ENCODE results near the gene RNF208.
"Not testable (repeated sequence)": the region's sequence is repeated elsewhere in the genome, so short reads cannot be mapped to it uniquely, and the experiment has no call there.

RNF208 gene, protein sequence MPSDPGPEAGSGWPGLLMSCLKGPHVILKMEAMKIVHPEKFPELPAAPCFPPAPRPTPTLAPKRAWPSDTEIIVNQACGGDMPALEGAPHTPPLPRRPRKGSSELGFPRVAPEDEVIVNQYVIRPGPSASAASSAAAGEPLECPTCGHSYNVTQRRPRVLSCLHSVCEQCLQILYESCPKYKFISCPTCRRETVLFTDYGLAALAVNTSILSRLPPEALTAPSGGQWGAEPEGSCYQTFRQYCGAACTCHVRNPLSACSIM

DNA sequence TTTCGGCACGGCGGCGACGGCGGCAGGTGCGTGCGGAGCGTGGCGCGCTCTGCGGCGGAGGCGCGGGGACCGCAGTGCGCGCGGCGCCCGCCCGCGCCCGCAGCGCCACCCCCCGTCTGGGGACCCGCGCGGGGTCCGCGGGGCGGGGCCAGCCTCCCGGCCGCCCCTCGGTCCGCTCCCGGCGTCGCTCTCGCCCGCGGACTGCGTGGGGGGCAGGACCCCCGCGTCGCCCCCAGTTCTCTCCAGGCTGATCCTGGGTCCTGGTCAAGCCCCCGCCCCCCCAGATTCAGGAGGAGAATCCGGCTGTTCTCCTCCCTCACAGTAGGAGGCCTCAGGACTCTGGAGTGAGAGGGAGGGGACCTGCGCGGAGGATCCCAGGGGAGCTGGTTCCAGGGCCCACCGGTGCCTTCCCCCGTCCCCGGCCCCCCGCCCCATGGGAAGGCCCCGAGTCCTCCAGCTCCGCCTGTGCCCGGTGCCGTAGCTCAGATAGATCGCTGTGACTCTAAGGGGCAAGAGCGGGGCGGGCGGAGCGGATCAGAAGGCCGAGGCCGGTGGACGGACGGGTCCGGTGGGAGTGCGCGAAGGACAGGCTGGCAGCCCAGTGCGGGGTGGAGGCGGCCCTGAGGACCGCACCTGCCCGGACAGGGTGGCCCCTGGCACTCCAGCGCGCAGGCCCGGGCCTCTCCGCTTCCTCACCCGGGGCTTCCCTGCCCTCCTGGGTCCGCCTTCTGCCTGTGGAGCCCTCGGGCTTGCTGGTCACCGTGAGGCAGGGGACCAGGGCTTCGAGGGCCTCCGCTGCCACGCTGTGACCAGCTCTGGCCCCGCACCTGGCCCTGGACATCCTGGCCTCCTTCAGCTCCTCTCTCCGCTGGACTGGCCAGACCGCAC lies at the start of gene RNF208:
Gene RNF208, minus strand, starts transcription at position 51 of the 888 bp plus-strand sequence. CDS start 1,028 bp downstream, outside the sequence.
- no peak for ATAC-seq

DNA sequence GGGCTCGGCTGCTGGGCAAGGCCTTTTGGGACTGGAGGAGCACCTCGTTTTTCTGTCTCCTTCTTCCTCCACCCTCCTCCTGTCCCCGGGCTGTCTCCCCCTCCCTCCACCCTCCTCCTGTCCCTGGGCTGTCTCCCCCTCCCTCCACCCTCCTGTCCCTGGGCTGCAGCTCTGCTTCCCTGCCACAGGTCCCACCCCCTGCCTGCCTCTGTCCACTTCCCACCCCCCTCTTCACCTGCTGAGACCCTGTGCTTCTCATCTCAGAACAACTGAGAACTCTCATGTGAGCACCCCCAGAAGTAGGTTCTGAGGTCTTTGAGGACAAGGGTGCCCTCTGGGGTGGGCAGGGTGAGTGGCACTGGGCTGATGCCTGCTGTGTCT lies 49.6 kb upstream of the RNF208 start:
- no peak for ATAC-seq

DNA sequence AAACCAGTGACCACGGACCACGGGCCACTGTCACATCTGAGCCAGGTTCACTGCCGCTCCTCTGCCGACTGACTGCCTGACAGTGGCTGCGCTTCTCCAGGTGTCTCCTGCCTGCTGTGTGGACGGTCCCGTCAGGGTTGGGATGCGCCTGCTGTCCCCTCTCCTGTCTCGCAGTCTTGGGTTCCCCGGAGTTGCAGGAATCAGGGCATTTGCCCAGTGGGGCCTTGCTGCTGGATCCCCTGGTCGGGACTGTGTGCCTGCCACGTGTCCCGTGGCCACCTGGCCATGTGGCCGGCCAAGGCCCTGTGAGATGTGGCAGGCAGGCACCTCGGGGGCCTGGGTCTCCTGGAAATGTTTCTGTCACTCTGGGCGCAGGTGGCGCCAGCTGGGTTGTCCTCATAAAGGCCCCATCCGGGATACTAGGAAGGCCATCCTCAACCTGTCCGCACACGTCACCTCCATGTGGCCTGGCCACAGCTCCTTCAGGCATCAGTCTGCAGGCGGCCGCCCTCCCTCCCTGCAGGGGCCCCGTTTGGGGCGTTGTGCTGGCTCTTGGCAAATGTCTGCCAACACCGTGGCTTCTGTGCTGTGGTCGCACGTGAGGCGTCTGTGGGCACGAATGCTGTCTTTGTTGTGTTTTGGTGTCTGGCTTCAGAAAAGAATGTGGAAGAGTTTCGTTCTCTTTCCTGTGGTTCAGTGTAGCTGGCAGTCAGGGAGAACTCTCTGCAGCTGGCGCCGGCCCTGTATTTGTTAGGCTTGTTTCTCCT lies 49.1 kb upstream of the RNF208 start:
- no peak for ATAC-seq

DNA sequence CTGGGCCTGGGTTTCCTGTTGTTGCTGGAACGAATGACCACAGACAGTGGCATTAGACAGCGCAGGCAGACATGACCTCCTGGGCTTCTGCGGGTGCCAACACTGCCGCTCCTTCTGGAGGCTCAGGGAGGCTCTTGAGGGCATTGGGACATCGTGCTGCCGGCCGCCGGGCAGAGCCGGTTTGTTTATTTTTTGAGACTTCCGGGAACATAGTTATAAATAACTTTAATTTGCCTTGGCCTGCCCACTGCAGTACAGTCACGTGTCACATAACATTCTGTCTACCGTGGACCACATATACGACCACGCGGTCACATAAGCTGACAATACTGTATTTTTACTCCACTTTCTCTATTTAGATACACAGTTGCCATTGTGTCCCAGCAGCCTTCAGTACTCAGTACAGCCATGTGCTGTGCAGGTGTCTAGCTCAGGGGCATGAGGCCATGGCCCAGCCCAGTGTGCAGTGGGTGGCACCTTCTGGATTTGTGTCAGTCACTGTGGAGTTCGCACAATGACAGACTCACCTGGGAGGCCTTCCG lies 47.3 kb upstream of the RNF208 start:
- no peak for ATAC-seq

DNA sequence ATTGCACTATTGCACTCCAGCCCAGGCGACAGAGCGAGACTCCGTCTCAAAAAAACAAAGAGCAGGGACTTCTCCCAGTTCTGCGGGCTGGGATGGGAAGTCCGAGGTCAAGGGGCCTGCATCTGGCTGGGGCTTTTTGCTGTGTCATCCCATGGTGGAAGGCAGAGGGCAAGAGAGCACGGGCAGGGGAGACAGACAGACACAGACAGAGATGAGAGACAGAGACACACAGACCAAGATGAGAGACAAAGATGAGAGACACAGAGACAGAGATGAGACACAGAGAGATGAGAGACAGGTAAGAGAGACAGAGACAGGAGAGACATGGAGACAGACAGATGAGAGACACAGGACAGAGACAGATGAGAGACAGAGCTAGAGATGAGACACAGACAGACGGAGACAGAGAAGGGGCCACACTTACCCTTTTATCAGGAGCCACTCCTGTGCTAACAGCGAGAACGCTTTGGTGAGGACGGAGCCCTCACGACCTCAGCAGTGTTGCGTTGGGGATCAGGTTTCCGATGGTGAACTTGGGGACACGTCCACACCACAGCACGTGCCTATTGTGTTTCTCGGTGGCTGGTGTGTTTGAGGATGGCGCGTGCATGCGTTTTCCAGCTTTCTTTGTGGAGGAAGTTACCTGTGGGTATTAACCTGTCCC lies 46.6 kb upstream of the RNF208 start:
- no peak for ATAC-seq

DNA sequence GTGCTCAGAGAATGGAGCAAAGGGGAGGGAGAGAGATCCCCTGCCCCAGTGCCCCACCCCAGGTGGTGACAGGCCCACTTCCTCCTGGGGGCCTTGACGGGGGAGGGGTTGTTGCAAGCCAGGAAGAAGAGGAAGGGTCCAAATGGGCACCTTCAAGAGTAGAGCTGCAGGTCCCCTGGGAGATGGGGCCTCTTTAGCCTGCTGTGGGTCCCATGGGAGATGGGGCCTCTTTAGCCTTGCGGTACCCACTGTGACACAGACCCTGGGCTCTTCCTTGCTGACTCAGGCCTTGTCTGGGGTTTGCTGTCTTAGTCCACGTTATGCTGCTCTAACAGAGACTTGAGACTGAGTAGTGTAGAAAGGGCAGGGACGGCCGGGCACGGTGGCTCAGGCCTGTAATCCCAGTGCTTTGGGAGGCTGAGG lies 45.9 kb upstream of the RNF208 start:
- peak; percentile 44 to 48 for ATAC-seq

DNA sequence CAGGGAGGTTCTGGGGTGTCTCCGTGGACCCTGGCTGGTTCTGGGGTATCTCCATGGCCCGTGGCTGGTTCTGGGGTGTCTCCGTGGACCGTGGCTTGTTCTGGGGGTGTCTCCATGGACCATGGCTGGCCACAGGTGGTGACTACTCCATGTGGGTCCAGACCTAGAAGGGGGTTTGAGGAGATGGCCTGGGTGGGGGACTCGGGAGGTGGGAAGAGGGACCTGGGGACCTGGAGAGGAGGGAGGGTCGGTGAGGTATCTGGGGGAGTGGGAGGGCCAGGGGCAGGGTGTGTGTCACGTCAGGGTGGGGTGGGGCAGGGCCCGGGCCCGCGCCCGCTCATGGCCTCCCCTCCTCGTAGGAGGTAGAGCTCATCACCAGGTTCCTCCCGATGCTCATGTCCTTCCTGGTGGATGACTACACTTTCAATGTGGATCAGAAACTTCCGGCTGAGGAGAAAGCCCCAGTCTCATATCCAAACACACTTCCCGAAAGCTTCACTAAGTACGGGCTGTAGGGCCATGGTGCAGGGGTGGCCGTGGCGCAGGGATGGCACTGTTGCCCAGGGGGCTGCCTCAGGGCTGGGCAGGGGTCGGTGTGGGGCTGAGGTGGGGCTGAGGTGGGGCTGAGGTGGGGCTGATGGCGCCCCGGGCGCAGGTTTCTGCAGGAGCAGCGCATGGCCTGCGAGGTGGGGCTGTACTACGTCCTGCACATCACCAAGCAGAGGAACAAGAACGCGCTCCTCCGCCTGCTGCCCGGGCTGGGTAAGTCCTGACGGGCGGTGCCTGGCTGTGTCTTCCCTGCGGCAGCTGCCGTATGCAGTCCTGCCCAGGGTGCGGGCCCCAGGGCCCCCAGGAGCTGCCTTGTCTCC lies 44.8 kb upstream of the RNF208 start:
- no peak for ATAC-seq

DNA sequence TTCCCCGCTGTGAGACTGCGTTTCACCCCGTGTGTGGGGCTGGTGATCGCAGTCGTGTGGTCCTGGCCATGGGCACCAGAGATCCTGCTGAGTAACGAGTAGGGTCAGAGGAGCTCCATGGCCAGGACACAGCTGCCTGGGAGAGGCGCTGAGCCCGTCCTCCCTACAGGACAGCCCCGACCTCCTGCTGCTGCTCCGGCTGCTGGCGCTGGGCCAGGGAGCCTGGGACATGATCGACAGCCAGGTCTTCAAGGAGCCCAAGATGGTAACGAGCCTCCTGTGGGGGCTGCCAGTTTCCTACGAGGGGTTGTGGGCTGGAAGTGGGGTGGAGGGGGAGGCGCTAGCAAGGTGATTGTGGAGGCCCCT lies 44.1 kb upstream of the RNF208 start:
- ATAC-seq: no peak

DNA sequence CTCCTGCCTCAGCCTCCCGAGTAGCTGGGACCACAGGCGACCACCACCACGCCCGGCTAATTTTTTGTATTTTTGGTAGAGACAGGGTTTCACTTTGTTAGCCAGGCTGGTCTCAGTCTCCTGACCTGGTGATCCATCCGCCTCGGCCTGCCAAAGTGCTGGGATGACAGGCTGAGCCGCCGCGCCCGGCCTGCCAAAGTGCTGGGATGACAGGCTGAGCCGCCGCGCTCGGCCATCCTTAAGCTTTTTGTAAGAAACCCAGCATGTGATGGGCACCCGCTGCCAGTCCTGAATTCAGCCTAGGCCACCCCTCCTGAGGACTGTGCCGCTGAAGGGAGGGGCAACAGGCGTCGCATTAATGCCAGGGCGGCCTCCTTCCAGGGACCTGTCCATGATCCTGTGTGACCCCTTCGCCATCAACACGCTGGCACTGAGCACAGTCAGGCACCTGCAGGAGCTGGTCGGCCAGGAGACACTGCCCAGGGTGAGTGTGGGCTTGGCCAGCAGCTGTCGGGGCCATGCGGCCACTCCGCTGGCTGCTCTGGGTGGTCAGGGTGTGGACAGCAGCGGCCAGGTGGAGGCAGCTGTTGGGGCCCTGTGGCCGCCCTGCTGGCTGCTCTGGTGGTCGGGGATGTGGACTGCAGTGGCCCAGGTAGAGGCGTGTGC lies 43.6 kb upstream of the RNF208 start:
- no peak for ATAC-seq

DNA sequence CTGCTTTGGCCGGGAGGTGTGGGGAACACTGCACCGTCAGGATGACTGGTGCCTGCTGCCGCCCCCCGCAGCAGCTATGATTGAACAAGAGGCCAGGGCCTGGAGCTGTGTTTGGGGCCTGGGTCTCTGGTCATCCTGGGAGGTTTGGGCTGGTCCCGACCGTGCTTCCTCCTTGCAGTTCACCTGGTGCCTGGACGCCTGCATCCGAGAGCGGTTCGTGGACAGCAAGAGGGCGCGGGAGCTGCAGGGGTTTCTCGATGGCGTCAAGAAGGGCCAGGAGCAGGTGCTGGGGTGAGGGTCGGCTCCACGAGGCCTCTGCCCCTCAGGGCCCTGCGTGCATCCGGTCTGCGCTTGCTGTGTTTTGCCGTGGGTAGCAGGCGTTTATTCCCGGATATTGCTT lies 42.0 kb upstream of the RNF208 start:
- ATAC-seq: no peak

DNA sequence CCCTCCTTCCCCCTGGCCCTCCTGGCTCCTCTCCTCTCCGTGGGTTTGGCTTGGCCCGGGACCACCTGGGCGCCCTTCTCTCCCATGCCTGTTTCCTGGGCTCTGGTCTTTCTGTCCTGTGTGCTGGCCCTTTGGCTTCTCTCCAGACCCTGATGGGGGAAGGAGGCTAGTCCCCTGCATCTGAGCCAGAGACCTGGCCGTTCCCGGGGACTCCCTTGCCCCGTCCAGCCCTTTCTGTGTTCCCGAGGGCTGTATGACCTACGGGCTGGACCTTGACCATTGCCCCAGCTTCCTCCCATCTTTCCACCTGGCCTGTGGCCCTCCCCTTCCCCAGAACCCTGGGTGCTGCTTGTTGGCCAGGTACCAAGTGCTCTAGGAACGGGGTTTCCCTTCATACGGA lies 41.5 kb upstream of the RNF208 start:
- ATAC-seq: no peak

DNA sequence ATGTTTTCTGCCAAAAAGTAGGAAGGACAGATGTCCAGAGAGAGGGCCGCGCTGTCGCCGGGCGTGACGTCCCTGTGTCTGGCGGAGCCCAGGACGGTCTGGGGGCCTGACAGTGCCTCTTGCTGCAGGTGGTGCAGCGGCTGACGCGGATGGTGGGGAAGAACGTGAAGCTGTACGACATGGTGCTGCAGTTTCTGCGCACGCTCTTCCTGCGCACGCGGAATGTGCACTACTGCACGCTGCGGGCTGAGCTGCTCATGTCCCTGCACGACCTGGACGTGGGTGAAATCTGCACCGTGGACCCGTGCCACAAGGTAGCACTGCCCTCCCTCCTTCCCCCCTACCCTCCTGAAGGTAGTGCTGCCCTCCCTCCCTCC lies 40.9 kb upstream of the RNF208 start:
- no peak for ATAC-seq

DNA sequence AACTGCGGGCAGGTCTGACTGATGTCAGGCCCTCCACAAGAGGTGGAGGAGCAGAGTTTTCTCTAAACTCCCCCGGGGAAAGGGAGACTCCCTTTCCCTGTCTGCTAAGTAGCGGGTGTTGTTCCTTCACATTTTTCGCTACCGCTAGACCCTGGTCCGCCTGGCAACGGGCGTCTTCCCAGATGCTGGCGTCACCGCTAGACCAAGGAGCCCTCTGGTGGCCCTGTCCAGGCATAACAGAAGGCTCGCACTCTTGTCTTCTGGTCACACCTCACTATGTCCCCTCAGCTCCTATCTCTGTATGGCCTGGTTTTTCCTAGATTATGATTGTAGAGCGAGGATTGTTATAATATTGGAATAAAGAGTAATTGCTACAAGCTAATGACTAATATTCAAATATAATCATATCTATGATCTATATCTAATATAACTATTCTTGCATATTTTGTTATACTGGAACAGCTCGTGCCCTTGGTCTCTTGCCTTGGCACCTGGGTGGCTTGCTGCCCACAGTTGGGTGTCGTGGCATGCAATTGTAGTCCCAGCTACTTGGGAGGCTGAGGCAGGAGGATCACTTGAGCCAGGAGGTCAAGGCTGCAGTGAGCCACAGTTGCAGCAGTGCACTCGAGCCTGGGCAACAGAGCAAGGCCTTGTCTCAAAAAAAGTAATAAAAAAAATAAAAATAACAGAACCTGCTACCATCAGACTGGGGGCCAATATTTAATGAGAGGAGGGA lies 40.3 kb upstream of the RNF208 start:
- ATAC-seq: not testable (repeated sequence)

DNA sequence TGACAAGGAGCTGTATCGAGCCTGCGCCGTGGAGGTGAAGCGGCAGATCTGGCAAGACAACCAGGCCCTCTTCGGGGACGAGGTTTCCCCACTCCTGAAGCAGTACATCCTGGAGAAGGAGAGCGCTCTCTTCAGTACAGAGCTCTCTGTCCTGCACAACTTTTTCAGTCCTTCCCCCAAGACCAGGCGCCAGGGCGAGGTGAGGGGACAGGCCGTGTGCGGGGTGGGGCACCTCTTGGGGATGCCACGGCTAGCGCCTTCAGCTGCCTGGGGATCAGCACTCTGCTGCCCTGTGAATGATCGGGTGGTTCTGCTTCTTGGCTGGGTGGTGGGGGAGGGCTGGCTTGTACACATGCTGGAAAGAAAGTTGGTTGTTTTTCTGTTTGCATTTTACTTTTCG lies 34.8 kb upstream of the RNF208 start:
- ATAC-seq: no peak

DNA sequence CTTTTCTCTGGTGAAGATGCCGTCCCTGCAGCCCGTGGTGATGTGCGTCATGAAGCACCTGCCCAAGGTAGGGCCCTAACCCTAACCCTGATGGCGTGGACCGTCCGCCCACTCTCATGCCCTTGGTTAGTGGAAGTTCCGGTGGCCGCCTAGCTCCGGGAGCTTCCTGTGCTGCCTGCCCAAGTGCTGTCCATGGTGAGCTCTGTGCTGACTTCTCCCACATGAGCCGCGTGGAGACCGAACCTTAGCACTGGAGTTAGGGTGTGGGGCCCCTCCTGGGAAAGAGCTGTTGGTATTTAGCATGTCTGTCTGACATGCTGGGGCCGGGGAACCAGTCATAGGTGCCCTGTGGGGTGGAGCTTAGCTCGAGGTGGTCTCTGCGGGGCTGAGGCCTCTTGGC lies 34.3 kb upstream of the RNF208 start:
- no peak for ATAC-seq

DNA sequence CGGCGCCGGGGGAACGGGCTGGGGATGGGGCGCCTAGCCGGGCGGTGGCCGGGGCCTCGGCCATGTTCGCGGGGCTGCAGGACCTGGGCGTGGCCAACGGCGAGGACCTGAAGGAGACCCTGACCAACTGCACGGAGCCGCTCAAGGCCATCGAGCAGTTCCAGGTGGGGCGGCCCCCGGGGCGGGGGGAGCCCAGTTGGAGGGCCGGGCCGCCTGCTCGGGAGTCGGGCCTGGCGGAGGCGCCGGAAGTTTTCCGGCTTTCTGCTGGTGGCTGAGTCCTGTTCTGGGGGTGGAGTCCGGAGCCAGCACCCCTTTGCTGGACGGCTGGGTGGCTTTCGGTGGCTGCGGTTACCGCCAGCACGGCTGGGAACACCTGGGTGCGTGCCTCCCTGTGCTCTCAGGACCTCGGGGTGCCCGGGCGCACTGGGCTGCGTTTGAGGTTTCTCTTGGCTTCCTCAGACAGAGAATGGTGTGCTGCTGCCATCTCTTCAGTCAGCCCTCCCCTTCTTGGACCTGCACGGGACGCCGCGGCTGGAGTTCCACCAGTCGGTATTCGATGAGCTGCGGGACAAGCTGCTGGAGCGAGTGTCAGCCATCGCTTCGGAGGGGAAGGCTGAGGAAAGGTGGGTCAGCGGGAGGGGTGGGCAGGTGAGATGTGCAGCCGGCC lies 33.5 kb upstream of the RNF208 start:
- ATAC-seq: peak; percentile 35 to 44

DNA sequence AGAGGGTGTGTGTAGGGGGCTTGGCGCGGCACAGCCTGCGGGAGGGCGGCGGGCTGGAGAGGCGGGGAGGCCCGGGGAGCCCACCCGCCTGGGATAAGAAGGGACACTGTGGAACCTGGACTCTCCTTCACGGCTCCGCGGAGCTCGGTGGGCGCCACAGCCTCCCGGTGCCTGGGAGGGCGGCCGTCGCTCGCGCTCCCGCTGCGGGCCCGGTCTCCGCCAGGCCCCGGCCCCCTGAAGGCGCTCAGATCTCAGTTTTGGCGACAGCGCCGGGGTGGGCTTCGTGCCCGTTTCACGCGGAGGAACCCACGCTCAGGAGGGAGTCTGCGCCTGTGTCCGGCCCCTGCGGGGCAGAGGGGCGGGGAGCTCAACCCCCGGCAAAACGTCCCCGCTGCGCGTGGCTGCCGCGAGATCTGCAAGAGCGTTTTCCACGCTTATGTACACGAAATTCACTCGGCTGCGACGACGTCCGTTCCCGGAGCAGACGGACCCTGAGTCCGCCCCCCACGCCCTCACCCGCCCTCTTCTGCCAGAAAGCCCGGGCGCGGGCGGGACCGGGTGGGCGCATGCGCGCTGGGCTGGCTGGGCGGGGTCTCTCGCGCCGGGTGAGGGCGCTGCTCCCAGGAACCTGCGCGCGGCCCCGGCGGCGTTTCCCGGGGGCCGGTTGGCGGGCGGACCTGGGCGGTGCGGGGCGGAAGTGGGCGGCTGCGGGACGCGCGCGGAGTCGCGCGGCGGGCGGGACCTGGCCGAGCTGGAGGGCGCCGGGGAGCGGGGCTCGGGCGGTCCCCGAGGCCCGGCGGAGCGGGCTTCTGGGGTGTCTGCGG lies 32.8 kb upstream of the RNF208 start, which contains the start of gene NELFB:
Gene NELFB, plus strand, starts transcription at position 704 of the 824 bp plus-strand sequence.
- ATAC-seq: peak; percentile 93 to 94

Measured in activated CD4-positive, CD25-positive, alpha-beta regulatory T cell treated with anti-CD3 and anti-CD28 coated beads, Interleukin-2, amount 50 U/mL, for 24 hours (primary cell).